HG03520 (cell line): ENCODE results near the gene IRF2BP2.

ENCODE experiments used
- ATAC-seq: cut with Tn5 transposase; IDR thresholded peaks from one replicate; pipeline ENCODE4 v1.9.1; 2021; ENCODE audit warnings: mild to moderate bottlenecking, moderate library complexity; ENCODE audit not compliant: unreplicated experiment

IRF2BP2 gene

GRCh38 chr1:234610061-234610665, at the start of gene IRF2BP2:
TSS of gene IRF2BP2 (minus strand) at chr1:234610178. CDS start at chr1:234609494, 684 bp downstream.
- no peak for ATAC-seq

DNA sequence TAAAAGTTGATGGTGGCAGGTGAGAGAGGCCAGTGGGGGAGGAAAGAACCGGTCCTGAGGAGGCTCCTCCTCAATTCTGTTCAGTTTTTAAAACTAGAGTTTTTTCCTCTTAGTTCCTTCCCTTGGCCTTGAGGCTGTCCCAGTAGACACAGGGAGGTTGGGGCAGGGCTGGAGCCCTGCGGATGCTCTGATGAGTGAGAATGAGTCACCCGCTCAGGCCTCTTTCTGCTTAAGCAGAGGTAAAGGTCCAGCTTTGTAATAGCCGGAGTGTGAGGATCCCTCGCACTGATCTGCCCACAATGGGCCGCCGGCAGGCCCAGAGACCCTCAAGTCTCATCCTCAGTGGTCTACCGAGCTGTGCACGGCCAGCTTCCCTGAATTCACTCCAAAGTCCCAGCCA, 49.6 kb upstream of the IRF2BP2 start:
- ATAC-seq, result no peak

DNA sequence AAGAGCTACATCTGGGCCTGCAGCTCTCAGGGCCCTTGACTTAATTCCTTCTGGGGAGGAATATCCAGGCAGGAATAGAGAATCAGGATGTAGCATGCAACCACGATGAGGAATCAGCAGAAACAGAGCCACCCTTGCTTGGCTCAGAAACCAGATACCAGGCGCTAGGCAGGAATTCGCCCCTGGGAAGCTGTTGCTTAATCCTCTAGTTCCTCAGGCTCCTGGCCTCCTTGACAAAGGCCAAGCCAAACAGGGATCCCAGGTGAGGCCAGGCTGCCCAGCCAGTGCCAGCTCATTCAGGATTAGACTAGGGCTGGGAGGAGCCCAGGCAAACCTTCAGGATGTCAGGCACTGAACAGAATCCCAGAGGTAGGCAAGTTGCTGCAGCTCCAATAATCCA, 48.2 kb upstream of the IRF2BP2 start:
- no peak for ATAC-seq

- no peak for ATAC-seq
Observed at GRCh38 chr1:234656944-234657654, 47.1 kb upstream of the IRF2BP2 start.

DNA sequence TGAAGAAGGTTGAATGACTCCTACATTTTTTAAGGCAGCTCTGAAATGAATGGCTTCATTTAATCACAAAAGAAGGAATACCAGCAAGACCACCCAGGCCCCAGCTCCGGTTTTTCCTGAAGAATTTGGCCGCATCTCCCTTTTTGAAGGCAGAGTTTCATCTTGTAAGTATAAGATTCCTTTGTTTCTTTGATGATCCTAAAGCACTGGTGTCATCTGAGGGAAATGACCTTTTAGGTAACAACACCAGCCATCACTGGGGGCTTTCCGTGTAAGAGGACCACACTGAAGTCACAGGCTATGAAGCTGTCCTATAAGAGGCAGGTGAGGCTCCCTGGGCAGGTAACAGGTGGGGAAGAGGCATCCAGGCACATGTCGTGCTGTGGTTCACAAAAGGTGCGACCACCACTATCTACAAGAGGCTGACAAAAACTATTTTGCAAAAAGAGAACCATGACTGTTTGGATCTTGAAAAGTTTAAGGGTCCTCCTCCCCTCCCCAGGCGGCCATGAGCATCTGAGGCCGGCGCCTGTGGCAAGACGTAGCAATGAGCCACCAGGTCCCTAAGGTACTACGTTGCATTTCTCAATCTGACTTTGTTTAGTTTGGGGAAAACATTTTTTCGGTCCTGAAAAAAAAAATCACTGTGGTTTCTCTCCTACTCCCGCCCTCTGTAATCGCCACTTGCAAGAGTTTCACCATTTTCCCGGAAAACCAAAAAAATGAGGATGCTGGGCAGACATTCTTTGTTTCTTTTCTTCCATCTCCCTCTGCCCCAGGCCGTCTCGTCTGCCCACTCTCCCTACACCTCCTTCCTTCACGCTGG, 46.3 kb upstream of the IRF2BP2 start:
- no peak for ATAC-seq

- ATAC-seq, result no peak
Observed at GRCh38 chr1:234655328-234656069, 45.5 kb upstream of the IRF2BP2 start.

- no peak for ATAC-seq
Observed at GRCh38 chr1:234654002-234654733, 44.2 kb upstream of the IRF2BP2 start.

DNA sequence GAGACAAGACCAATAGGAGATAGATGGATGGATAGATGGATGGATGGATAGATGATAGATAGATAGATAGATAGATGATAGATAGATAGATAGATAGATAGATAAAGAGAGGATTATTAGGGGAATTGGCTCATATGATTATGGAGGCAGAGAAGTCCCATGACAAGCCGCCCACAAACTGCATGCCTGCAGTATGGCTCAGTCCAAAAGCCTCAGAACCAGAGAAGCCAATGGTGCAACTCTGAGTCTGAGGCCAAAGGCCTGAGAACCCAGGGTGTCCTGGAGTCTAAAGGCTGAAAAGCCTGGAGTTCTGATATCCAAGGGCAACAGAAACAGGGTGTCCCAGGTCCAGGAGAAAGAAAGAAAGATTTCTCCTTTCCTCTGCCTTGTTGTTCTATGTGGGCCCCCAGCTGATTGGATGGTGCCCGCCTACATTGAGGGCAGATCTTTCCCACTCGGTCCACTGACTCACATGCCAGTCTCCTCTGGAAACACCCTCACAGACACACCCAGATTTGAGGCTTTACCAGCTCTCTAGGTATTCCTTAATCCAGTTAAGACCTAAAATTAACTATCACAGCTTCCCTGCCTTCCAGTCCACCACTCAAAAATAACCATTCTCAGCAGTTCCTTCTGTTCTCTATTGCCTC, 39.6 kb upstream of the IRF2BP2 start:
- no peak for ATAC-seq

DNA sequence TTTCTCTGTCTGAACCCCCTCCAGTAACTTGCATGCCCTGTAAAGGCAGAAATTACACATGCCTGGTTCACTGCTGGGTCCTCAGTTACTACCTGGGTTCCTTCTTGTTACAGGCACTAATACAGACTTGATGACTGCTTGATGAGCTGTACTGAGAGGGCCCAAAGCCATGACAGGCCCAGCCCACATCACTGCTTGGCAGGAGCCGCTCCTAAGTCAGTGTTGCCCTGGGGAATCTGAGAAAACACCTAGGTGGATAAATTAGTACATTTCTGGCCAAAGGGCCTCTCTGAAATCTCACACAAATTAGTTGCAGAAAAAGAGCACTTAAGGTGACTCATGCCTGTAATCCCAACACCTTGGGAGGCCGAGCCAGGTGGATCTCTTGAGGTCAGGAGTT, 37.8 kb upstream of the IRF2BP2 start:
- ATAC-seq, result no peak

DNA sequence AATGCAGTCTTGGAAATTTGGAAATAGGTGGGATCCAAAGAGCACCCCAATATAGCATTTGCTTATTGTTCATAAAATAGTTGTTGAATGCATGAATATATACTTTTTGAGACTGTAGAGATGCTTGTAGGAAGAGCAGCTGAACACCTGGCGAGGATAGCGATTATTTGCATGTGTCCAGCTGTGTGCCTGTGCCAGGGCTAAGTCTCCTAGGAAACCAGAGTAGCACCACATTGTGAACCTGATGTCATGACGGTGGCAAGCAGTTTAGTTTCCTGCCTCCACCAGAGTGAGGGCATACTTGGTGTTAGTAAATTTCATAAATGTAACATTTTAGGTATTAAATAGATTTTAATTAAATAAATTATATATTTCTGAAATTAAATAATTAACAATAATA, 37.3 kb upstream of the IRF2BP2 start:
- ATAC-seq, result no peak

DNA sequence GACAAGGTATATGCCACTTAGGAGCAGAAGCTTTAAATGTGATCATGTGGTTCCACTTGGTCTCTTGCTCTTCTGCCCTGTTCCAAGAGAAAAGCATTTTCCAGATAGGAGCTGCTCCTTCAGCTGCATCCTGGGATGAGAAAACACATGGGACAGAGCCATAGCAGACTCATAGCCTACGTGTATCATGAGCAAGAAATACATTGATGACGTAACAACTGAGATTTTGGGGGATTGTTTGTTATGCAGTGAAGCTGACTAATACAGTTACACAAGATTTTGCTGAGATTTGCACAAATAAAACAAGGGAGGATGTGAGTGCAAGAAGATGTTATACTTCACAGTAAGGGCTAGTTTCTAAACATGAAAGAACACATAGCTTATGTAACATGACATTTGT, 36.0 kb upstream of the IRF2BP2 start:
- ATAC-seq, result no peak

DNA sequence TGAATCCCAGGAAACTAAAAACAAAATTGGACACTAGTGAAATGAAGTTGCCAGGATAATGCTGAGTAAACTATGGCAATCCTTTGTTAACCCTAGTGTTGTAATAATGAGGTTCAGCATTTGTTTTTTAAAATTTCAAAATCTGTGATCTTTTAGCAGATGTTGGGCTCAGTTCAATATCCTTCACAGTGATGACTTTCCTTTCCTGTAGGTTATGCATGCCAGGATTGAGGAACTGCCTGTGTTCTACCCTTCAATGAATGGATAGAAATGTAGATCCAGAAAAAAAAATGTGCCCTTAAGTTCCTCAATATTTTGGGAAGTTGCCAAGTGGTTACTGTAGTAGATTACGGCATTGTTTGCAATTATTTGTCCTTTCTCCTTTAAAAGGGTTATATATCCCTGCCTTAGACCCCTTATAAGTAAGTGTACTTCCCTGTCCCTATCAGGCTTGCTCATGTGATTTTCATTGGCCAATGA, 35.5 kb upstream of the IRF2BP2 start:
- no peak for ATAC-seq

DNA sequence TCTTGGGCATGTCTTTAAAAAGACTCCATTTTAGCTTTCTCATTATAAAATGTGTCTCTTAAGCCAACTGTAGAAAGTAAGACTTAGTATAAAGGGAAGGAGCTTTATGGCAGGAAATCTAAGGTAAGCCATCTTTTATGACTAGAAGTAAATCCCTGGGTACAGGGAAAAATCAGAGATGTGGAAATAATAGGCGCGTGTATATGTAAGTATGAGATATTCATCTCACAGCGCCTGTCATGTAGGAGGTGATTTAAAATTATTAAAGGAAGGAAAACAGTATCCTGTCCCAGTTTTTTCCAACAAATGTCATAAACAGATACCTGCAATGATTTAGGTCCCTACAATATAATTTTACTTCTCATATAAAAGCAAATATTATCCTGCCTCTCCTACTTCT, 35.0 kb upstream of the IRF2BP2 start:
- no peak for ATAC-seq

DNA sequence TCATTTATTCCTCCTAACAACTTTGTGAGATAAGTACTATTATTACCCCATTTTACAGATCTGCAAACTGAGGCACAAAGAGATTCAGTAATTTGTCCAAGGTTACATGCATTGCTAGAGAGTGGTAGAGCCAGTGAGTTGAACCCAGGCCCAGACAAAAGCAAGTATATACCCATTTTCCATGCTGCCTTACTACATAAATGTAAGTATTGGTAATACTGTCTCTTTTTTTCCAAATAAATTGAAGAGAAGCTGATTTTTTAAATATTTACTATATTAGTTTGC, 33.8 kb upstream of the IRF2BP2 start:
- ATAC-seq, result no peak

GRCh38 chr1:234643111-234643849, 33.3 kb upstream of the IRF2BP2 start:
- ATAC-seq, result no peak

DNA sequence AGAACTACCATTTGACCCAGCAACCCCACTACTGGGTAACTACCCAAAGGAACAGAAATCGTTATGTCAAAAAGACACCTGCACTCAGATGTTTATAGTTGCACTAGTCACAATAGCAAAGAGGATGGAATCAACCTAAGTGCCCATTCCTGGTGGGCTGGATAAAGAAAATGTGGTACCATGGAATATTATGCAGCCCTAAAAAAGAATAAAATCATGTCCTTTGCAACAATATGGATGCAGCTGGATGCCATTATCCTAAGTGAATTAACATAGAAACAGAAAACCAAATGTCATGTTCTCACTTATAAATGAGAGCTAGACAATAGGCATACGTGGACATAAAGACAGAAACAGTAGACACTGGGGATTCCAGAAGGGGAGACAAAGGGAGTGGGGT, 32.5 kb upstream of the IRF2BP2 start:
- no peak for ATAC-seq

- ATAC-seq, result no peak
Observed at GRCh38 chr1:234639961-234640360, 30.0 kb upstream of the IRF2BP2 start.

GRCh38 chr1:234638832-234639799, 29.1 kb upstream of the IRF2BP2 start:
- no peak for ATAC-seq
